Iris pigment epithelial cell (primary cell): Measurements from ENCODE around the gene UBE2H.
"Not testable (repeated sequence)": the region's sequence is repeated elsewhere in the genome, so short reads cannot be mapped to it uniquely, and the experiment has no call there.

ENCODE experiments used
- DNase-seq: peaks from one replicate; pipeline ENCODE4 v3.0.0-alpha.2; 2011; ENCODE audit warnings: low read depth

UBE2H gene

DNA sequence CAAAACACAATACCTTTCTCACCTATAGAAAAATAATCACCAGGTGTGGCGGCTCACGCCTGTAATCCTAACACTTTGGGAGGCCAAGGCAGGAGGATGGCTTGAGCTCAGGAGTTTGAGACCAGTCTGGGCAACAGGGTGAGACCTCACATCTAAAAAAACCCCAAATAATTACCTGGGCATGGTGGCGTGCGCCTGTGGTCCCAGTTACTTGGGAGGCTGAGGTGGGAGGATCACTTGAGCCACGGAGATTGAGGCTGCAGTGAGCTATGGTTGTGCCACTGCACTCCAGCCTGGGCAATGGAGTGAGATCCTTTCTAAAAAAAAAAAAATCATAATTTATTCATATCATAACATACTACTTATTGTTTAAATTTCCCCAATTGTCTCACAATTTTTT, 129.6 kb downstream of the UBE2H start:
- DNase-seq = not testable (repeated sequence)

DNA sequence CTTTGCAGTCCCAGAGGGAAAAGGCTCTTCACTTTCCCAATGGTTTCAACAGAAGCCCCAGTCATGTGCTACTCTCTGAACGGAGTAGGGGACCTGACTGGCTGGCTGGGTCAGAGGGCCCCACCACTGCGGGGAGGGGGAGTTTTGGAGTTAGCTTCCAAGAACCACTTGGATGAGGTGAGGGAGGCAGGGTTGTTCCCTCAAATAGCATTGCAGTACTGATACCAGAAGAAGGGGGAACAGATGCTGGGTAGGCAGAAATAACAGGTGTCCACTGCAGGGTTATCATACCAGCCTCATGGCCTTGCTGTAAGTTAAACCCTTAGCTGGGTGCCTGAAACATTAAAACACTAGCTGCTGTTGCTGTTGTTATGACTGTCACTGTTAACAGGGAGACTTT, 131.3 kb downstream of the UBE2H start:
- DNase-seq = no peak

DNA sequence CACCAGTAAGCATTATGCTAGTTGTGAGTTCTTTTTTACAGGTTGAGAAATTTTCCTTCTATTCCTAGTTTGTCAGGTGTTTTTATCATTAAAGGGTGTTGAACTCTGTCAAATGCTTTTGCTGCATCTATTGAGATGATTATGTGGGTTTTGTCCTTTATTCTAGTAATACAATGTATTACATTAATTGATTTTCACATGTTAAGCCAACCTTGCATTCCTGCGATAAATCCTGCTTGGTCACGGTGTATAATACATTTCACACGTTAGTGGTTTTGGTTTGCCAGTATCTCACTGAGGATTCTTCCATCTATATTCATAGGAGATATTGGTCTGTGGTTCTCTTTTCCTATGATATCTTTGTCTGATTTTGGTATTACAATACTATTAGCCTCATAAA, 136.0 kb downstream of the UBE2H start:
- no peak for DNase-seq

DNA sequence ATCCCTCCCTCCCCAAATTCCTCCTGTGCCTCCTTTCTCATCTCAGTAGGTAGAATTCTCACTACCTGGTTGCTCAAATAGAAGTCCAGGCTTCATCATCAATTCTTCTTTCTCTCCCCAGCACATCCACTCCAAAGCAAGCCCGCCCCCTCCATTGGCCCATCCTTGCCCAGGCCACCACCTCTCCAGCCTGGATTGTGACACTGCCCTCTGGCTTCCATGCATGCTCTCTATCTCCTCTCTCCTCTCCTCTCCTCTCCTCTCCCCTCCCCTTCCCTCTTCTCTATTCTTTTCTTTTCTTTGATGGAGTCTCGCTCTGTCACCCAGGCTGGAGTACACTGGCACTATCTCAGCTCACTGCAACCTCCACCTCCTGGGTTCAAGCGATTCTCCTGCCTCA, 144.9 kb downstream of the UBE2H start:
- DNase-seq = no peak

DNA sequence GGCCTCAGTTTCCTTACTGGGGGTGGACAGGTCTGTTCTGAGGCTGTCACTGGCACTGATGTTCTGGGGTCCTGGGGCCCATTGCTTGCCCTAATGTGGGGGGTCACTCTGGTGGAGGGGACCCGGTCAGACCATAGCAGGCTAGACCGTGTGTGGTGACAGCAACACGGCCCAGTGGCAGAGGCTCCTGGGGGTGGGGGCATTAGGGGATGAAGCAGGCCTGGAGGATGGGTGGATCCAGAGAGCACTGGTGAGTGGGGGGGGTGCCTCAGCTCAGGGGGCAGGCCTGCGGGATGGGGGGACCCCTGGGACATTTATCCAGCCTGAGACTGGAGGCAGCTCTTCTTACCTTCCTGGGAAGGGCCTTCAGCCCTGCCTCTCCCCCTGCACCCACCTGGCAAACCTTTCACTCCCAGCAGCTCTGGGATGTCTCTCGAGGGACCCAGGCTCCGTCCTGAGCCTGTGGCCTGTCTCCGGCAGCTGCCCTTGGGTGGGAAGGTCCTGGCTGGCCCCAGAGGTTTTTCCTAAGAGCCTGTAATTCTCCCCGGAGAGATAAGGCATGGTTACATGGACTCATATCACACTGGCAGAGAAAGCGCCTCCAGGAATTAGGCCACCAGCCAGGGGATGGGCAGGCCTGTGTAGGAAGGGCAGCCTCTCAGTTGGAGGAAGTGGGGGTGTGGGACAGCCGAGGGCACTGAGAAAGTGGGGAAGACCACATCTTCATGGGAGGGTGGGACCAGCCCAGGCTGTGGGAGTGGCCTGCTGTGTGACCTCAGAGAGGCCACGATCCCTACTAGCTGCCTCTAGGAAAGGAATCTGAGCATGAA, 147.7 kb downstream of the UBE2H start:
- DNase-seq = no peak

DNA sequence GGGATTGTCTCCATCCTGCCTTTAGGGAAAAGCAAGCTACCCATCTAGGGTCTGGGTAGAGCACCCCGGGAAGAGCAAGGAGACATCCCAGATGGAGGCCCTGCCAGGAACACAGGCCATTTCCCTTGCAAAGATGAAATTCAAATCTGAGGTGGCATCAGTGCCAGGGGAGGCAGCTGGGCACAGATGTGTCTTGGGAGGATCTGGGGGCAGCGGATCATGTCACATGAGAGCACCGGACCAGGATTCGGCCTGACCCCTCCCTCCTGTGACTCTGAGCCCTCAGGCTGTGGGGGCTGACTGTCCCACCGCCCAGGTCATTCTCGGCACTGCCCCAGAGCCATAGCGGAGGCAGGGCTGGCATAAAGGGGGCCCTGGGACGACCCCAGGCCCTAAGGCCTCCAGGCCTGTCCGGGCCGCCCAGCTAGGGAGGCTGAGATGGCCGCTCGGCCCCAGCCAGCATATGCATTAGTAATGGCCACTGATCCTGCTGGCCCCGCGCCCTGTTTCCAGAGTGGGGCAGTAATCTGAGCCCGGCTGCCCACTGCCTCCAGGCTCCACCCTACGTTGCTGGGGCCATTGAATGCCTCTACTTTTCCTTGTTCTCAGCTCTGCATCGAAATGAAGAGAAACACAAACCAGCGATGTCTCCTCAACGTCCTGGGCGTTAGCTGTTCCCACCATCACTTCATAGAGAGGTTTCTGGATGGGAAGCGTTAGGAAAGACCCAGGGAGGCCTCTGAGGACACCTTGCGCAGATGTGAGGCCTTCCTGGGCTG, 148.5 kb downstream of the UBE2H start:
- no peak for DNase-seq

DNA sequence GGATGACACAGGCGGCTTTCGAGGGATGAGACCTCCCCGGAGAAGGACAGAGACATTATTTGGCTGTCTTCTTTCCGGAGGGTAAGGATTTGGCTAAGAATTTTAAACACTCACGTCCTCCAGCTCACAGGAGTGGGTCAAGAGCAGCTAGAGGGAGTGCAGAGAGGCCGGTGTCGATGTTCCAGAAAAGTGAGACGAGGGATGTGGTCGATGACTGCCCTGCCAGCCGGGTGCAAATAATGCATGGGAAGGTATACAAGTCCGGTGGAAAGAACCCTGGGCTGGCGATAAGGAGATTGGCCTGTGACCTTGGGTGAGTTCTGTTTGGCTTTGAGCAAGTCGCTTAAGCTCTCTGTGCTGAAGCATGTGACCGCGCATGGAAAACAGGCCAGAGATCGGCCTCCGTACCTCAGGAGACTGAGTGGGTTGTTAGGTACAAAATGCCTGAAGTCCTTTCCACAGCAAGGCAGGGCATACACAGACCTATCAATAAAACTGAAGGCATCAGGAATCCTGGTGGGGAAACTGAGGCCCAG, 149.1 kb downstream of the UBE2H start:
- DNase-seq = no peak

DNA sequence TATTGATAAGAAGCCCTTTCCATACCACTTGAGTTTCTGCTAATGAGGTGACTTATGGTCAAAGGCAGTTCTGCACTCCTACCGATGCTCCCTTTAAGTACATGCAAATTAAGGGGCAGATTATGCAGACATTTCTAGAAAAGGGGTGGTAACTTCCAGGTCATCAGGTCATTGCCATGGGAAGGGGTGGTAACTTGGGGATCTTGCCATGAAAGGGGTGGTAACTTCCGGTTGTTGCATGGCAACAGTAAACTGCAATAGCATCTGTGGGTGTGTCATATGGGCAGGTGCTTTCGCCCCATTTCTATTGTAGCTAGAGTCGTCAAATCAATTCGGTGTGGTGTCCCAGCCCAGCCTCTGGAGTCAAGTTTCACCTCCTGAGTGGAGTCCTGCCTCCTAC, 150.9 kb downstream of the UBE2H start:
- DNase-seq = no peak

DNA sequence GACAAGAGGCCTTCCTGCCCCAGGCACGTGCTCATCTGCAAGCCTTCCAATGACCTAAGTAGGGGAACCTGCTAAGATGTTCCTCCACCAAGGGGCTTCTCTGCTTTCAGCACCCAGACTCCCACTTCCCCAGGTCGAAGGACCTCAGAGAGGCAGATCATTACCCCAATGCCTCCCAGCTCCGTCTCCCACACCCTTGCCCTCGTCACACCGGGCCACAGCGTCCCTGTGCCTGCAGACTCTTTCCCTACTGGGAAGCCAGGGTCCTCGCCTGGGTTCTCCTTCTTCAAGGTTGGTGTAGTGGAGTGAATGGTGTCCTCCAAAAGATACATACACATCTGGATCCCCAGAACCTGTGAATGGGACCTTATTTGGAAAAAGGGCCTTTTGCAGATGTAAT, 151.9 kb downstream of the UBE2H start:
- no peak for DNase-seq

DNA sequence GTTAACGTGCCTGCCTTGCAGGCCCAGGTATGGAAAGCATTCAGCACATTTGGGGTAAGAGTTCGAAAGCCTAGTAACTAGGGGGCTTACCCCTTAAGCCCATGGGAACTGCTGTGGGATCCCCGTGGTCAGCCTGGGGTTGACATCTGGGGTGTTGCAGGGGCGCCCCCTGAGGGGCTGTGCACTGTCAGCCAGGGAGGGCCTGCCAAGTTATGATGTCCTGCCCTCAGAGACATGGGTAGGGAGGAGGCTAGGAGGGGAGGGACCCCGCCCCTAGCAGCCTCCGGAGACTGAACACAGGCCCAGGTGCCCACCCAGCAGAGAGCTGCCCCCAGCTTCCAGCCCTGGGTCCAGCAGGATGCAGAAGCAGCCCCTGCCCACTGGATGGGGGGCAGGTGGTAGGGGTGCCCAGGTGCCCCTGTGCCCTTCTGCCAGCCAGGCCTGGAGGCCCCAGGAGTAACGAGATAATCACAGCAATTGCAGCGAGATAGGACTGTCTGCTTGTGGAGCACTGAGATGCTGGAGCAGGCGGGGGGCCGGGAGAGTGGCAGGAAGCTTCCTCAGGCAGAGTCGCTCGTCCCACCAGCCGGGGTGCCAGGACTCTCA, 153.3 kb downstream of the UBE2H start:
- DNase-seq = no peak

DNA sequence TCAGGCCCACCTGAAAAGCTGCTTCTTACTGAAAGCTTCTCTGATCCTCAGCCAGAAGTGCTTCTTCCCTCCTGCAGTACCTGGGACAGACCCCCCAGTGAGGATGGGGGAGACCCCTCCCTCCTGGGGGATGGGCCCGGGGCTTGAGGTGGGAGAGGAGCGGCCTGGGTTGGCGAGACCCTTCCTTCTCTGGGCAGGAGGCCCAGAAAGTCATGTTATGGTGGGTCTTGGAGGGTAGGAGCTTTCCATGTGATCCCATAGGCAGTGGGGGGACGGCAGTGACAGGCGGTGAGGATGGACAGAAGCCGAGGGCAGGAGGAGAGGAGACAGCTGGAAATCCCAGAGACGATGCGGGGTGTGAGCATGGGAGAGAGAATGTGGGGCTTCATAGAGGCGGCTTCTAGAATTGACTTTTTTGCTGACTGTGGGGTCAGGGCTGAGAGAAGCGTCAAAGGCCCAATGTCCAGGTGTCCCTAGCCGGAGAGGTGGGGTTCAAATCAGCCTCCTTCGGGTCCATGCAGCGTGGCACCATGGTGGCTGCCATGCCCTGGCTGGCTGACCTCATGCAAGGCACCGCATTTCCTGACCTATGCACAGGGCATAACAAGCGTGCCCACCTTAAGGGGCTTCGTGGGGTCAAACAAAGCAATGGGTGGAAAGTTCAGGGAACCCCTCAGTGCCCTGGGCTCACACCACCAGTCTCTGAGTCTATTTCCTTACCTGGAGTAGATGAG, 154.0 kb downstream of the UBE2H start:
- DNase-seq = no peak

DNA sequence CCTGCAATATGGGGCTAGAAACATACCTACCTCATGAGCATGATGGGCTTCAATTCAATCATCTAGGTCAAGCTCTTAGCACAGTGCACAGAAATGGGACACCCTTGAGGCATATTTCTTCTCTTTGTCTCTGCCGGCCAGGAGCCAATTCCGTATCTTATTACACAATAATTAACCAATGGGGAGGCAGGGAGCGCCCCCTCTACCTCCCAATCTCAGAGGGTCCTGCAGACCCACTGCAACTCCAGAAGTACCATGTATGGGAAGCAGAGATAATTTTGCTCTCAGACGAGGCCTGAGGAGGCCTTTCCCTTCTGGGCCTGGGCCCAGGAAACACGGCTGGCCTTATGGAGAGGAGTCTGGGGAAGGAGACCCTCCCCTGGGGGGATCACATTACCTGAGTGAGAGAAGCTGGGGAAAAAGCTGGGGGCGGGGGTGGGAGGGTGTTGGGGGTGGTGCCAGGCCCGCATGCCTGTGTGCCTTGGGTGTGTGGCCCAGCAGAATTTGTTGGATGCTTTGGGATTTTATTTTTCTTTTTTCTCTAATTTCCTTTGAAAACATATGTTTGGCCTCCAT, 155.5 kb downstream of the UBE2H start:
- DNase-seq = no peak

DNA sequence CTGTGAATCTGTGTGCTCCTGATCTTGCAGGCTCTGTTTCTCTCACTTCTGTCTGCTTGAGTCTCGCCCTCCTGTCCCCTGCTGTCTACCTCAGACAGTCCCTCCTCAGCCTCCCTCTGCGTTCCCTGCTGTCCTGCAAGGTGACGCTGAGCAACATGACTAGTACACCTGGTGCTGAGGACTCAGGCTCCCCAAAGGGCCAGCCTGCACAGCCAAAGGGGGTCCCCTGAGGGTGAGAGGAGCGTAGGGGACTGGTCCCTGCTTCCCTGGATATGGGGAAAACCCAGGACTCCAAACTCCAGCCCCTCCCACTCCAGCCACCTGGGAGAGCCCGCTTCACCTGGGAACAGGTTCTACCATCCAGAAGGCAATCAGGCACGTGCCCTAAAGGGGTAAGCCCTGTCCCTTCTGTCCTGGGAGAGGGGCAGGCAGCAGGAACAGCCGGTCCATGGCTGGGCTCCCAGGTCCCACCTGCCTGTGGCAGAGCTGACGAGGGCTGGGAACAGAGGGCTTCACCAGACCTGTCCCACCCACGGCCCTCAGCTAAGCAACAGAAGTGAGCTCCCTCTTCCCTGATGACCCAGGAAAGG, 156.5 kb downstream of the UBE2H start:
- no peak for DNase-seq

DNA sequence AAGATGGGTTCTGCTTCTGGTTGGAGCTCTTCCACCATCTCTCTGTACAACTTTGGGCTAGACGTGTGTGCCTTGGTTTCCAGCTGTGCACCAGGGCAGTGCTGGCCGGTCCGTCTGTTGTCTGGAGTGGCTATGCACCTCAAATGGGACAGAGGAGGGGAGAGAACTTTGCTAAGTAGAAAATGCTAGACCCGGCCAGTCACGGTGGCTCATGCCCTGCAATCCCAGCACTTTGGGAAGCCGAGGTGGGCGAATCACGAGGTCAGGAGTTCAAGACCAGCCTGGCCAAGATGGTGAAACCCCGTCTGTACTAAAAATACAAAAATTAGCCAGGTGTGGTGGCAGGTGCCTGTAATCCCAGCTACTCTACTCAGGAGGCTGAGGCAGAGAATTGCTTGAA, 158.3 kb downstream of the UBE2H start:
- DNase-seq = not testable (repeated sequence)

DNA sequence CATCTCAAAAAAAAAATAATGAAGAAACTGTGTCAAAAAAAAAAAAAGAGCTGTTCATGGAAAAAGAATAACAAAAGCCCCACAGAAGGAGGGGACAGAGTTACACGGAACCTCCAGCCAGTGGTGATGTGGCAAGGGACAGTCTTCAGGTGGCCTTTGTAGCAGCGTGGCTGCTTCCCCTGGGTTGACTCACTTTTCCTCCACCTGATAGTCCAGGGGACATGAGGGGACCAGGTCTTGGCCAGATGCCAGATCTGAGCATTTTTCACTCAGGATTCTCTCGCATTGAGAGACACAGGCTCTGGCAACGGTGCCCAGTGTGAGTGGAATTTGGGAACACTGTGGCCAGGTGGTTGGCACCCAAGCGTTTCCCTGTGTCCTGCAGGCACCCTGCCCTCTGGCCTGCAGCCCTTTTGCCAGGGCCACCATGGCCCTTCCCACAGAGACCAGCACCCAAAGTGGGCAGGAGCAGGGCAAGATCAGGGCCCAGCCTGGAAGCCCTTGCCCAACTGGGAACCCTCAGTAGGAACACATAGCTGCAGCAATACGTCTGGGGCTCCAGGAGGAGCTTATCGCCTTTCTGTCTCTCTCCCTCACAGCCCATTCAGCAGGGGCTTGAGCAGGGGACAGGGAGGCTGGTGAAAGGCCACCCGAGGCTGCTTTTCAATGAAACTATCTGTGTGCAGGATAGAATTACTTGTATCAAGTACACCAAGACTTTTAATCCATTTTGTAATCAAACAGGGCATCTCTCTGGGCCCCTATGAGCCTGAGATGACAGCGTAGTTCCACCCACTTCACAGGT, 159.1 kb downstream of the UBE2H start:
- no peak for DNase-seq

DNA sequence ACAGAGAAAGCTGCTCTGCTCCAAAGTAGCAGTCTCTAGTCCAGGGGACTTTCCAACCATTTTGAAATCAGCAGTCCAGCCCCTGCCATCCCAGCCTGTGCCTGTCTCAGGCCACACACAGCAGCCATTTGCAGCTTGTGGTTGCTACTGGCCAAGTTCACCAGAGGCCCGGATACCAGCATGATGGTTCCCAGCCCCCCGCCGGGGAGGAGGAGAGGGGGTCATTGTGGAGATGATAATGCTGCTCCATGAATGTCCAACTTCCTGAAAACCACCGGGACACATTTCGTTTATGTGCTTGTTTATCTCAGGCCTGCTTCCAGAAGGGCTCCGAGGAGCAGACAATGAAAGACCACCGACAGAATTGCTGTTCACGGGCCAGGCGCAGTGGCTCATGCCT, 160.0 kb downstream of the UBE2H start:
- no peak for DNase-seq

DNA sequence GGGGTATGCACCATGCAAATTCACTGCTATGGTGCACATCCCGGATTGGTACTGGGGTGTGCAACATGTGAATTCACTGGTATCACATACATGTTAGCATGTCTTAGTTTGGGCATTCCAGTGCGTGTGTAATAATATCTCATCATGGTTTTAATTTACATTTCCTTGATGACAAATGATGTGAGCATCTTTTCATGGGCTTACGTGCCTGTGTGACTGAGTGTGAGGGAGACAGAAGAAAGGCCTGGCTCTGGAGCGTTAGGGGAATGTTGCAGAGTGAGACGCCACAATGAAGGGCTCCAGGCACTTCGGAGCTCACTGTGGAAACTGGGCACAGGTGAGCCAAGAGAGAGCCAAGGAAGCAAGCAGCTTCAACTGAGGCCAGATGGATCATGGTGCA, 162.6 kb downstream of the UBE2H start:
- DNase-seq = no peak

DNA sequence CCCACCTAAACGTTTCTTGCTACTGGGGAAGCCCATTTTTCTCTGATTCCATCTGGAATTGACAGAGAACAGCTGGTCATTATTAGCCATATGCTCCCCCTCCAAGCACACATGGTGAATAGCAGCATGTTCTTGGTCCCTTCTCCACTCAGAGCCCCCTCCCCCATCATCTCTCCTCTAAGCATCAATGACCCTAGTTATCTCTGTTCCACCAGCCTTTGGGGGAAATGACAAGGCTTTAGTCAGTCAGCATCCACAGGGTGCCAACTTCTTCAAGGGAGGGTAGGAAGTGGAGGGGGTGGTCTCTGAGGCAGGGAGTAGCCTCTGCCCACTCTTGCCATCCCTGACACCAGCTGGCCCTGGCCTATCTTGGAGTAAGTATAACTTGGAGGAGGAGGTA, 163.1 kb downstream of the UBE2H start:
- no peak for DNase-seq

DNA sequence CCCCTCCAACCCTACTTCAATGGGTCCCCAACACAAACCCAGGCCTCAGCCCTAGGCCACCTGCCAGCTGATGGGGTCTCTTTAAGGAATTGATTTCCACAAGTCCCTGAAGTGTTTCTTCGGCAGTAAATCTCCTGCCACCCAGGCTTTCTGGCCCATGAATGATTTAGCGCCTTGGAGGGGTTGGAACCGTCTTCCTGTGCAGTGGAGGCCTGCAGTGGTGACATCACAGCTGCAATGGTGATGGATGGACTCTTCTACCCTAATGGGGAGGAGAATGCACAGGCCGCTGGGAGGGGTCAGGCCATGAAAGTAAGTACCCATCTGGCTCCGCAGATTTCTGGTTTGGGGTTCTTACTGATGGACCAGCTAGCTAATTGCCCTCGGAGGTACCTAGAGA, 163.8 kb downstream of the UBE2H start:
- DNase-seq = no peak

DNA sequence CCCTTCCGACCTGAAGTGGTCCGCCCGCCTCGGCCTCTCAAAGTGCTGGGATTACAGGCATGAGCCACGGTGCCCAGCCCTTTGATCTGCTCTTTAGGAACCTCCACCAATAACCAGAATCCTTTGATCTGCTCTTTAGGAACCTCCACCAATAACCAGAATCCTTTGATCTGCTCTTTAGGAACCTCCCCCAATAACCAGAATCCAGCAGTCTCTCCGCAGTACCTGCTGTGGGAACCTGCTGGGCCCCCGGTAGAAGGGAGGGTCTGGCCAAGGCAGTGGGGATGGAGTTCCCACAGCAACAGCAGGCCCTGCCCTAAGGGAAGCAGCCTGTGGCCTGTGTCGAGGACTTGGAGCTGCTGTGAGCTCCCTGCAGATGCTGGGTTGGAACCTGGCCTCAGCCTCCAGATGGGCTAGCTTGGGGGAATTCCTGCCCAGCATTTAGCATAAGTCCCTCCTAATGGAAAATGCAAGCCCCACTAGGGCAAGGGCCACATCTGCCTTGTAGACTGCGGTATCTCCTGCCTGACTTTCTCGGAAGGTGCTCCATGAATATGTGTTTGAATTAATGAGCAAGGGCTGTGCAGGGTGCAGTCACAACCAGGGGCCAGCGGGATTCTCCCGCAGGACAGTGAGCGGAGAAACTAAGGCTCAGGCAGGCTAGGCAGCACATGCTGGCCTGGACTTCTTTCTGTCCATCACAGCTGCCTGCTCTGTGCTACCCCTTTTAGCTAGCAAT, 165.8 kb downstream of the UBE2H start:
- DNase-seq = no peak
